ENCODE measurements around the gene SPDYE17.
"Not testable (repeated sequence)": the region's sequence is repeated elsewhere in the genome, so short reads cannot be mapped to it uniquely, and the experiment has no call there.

The SPDYE17 gene

DNA sequence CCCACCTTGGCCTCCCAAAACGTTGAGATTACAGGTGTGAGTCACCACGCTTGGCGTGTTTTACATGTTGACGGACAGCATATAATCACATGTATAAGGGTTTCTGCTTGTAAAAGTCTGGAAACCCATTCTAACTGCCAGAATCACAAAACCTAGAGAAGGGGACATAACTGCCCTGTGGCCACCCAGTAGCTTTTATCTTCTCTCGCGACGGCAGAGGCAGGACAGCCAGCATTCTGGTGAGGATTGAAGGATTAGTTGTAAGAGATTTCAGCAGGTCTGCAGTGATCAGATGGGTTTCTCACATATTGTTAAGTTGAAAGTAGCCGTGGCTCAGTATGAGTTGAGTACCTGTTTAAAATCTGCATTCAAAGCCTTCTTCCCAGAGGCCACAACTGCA is 59.8 kb downstream of the SPDYE17 start:
- not testable (repeated sequence) for DNase-seq (ENCODE audit: low read depth)
